ENCODE measurements around the gene DDT.
"Not testable (repeated sequence)": the region's sequence is repeated elsewhere in the genome, so short reads cannot be mapped to it uniquely, and the experiment has no call there.

DDT gene

DNA sequence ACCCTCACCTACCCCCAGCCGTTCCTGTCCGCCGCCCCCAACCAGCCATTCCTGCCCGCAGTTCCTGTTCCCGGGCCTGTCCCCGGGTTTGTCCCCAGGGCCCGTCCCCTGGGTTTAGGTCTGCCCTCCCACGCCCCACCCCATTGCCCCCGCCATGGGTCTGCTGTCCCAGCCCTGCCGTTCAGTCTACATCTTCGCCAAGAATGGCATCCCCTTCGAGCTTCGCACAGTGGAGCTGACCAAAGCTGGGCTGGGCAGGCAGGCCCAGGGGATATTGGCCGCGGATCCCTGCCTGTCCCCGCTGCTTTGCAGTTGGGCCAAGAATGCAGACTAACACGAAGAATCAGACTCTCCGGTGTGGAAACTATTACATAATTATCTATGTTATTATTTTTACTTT lies 24.5 kb downstream of the DDT start:
- H3K36me3 ChIP-seq (ENCODE audit: control insufficient read depth, insufficient read depth, low read length); H3K4me3 ChIP-seq (replicated peaks; ENCODE audit: low read depth, low read length); DNase-seq (ENCODE audit: extremely low read depth, insufficient read length); H3K27me3 ChIP-seq (replicated peaks; ENCODE audit: control insufficient read depth, insufficient read depth, low read length): not testable (repeated sequence)

DNA sequence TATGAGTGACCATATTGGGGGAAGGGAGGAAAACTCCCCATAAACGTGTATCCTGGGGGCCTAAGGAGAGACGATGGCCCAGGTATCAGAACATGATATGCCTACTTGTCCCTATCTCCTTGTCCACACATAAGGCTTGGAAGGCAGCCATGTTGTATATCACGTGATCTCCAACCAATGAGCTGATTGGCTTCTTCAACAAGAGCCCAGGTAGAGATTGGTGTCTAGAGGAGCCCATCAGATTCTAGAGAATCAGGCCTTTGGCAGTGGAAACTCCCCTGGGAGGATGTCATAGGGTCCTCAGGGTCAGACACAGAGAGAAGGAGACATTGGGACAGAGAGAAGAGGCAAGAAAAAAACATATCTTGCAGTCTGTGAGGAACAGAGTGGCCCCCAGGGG lies 26.9 kb downstream of the DDT start:
- not testable (repeated sequence) for DNase-seq (ENCODE audit: extremely low read depth, insufficient read length)

DNA sequence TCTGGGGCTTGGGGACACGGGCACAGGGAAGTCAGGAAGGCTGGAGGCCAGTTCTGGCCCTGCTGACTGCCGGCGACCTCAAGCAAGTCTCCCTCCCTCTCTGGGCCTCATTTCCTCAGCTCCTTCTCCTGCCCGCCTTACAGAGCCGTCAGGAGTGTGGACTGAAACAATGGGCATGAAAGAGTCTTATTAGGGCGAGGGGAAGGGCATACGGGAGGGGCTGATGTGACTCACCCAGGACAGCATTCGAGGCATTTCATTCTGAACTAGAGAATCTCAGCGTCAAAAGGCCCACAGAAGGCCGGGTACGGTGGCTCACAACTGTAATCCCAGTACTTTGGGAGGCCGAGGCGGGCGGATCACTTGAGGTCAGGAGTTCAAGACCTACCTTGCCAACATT lies 34.1 kb downstream of the DDT start:
- not testable (repeated sequence) for H3K36me3 ChIP-seq (ENCODE audit: control insufficient read depth, insufficient read depth, low read length); H3K4me3 ChIP-seq (replicated peaks; ENCODE audit: low read depth, low read length); DNase-seq (ENCODE audit: extremely low read depth, insufficient read length); H3K27me3 ChIP-seq (replicated peaks; ENCODE audit: control insufficient read depth, insufficient read depth, low read length)

More for the DNA sequence above, 26.9 kb downstream of the DDT start:
- H3K36me3 ChIP-seq (ENCODE audit: control insufficient read depth, insufficient read depth, low read length); H3K4me3 ChIP-seq (replicated peaks; ENCODE audit: low read depth, low read length); H3K27me3 ChIP-seq (replicated peaks; ENCODE audit: control insufficient read depth, insufficient read depth, low read length): not testable (repeated sequence)

DNA sequence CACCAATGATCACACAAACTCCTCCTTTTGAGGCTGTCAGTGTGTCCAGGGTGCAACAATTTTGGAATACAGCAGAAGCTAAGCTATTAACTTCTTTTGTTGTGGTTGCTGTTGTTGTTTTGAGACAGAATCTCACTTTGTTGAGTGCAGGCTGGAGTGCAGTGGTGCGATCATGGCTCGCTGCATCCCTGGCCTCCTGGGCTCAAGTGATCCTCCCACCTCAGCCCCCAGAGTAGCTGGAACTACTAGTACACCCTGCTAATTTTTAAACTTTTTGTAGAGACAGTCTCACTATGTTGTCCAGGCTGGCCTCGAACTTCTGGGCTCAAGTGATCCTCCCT lies 35.3 kb downstream of the DDT start:
- Histone ChIP-seq H3K4me3 (replicated peaks; ENCODE audit: low read depth, low read length) (no peak overlapping the region), H3K27me3 (replicated peaks; ENCODE audit: control insufficient read depth, insufficient read depth, low read length) (no peaks in the 10 kb centered on the region), H3K36me3 (ENCODE audit: control insufficient read depth, insufficient read depth, low read length) (no peaks in the 10 kb centered on the region)
- TF ChIP-seq CTCF (IDR thresholded peaks at IDR 0.05; ENCODE audit: insufficient read depth, low read length, poor library complexity, severe bottlenecking), result no peak
- no peak for DNase-seq (ENCODE audit: extremely low read depth, insufficient read length)

- H3K27me3 ChIP-seq (replicated peaks; ENCODE audit: control insufficient read depth, insufficient read depth, low read length), result no peaks in the 10 kb centered on the region
- no peak for DNase-seq (ENCODE audit: extremely low read depth, insufficient read length)
- H3K4me3 ChIP-seq (replicated peaks; ENCODE audit: low read depth, low read length), result no peak overlapping the region
- no peak for TF ChIP-seq CTCF (IDR thresholded peaks at IDR 0.05; ENCODE audit: insufficient read depth, low read length, poor library complexity, severe bottlenecking)
- H3K36me3 ChIP-seq (ENCODE audit: control insufficient read depth, insufficient read depth, low read length), result no peaks in the 10 kb centered on the region
These were observed 35.8 kb downstream of the DDT start for GRCh38 chr22:23938328-23939016.

DNA sequence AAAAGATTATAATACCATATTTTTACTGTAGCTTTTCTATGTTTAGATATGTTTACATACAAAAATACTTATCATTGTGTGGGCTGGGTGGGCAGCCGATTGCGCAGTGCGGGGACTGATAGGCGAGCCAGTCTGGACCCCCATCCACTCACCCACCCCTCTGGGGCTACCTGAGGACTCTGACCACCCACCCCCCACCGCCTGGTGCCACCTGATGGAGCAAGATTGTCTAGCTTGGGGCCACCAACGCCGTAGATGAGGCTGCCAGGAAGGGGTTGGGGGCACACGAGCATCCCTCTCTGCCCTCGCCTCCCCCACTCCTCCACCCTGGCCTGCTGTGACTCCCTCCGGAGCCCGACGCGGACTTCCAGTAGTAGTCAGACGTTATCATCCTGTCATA lies 47.7 kb downstream of the DDT start:
- H3K36me3 ChIP-seq (ENCODE audit: control insufficient read depth, insufficient read depth, low read length), result no peaks in the 10 kb centered on the region; the same call in 1 of the 2 replicates
- no peaks in the 10 kb centered on the region for H3K27me3 ChIP-seq (replicated peaks; ENCODE audit: control insufficient read depth, insufficient read depth, low read length)
- no peak for DNase-seq (ENCODE audit: extremely low read depth, insufficient read length)
- TF ChIP-seq CTCF (IDR thresholded peaks at IDR 0.05; ENCODE audit: insufficient read depth, low read length, poor library complexity, severe bottlenecking), result no peak
- no peak overlapping the region for H3K4me3 ChIP-seq (replicated peaks; ENCODE audit: low read depth, low read length)

DNA sequence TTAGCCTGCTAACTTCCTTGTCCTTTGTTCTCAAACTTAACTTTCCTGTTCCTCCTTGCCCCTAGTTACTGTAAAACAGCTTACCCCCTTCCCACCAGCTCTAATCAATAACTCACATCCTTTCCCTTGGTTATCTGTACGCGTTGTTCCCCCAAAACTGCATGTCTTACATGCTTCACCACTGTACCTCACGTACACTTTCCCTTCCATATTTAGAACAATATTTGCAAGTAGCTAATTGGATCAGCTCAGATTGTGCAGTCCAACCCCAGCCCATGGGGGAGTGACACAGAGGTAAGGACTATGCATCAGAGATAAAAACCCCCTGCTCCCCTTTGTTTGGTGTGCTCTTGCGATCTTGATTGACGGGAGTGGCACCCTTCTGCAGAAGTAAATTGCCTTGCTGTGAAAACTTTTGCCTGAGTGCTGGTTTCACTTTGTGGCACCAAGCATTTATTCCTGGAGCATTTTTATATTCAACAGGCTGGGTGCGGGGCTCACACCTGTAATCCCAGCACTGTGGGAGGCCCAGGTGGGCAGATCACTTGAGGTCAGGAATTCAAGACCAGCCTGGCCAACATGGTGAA lies 49.1 kb downstream of the DDT start:
- no peak for TF ChIP-seq CTCF (IDR thresholded peaks at IDR 0.05; ENCODE audit: insufficient read depth, low read length, poor library complexity, severe bottlenecking)
- Histone ChIP-seq H3K4me3 (replicated peaks; ENCODE audit: low read depth, low read length) (no peak overlapping the region), H3K36me3 (ENCODE audit: control insufficient read depth, insufficient read depth, low read length) (no peaks in the 10 kb centered on the region; the same call in 1 of the 2 replicates), H3K27me3 (replicated peaks; ENCODE audit: control insufficient read depth, insufficient read depth, low read length) (no peaks in the 10 kb centered on the region)
- DNase-seq (ENCODE audit: extremely low read depth, insufficient read length), result no peak
